ENCODE data around the gene NELFCD. TPM values are rescaled to one million over a fixed set of nuclear protein-coding genes. Genes with fewer than 3 reads are reported as not detected.
A peak's percentile ranks its signal among the peaks of the same experiment; 100 is the strongest.

The NELFCD gene
- total RNA-seq, 4 donors from 2014 or later: 54.2 to 72.9 (median 56.8) TPM

- Histone ChIP-seq H3K27me3 (no peaks in the 10 kb centered on the region), H3K27ac (peak within 1 kb of the TSS; percentile 58 to 93 (median 87)), H3K36me3 (peaks cover 0 to 15% (median 0%) of the 10 kb centered on the region in 3 donors), H3K4me3 (peak within 1 kb of the TSS; percentile 68 to 100 (median 93)), H3K4me1 (peaks cover 2 to 47% (median 16%) of the 10 kb centered on the region in 4 donors), H3K9me3 (no peaks in the 10 kb centered on the region)
- TF ChIP-seq CTCF (IDR thresholded peaks at IDR 0.05) (no peak), EP300 (IDR thresholded peaks at IDR 0.05) (peak in 1 of 2 donors; percentile 51)
- 1 to 10% methylated on average over 18 to 32 of the region's 50 CpGs for WGBS, 2 donors
- DNase-seq (ENCODE audit: low spot score in 2 of 2): peak in 1 of 2 donors; percentile 7
These were observed 61.2 kb downstream of the NELFCD start, which contains the start of gene PRELID3B for GRCh38 chr20:59042151-59042795. TSS of gene PRELID3B (minus strand) at chr20:59042786. CDS start at chr20:59042730, 56 bp downstream.

- TF ChIP-seq POLR2A (IDR thresholded peaks at IDR 0.05): peak in 1 of 2 donors; percentile 50
- peak in 1 of 2 donors; percentile 14 for TF ChIP-seq EP300 (IDR thresholded peaks at IDR 0.05)
- TF ChIP-seq CTCF (IDR thresholded peaks at IDR 0.05): peak in 3 of 5 experiments; percentile 25 to 52 (median 32)
- DNase-seq (ENCODE audit: low spot score in 2 of 2): peak; percentile 76 to 77
- no peaks in the 10 kb centered on the region for H3K9me3 ChIP-seq
- H3K27me3 ChIP-seq: no peaks in the 10 kb centered on the region
- peaks cover 0 to 7% (median 0%) of the 10 kb centered on the region in 3 donors for H3K36me3 ChIP-seq
- 24 to 53% methylated on average over 20 to 44 of the region's 66 CpGs for WGBS, 2 donors
- H3K27ac ChIP-seq: peak overlapping the region; percentile 58 to 93 (median 87)
- peak overlapping the region; percentile 68 to 100 (median 93) for H3K4me3 ChIP-seq
- peaks cover 2 to 49% (median 16%) of the 10 kb centered on the region in 4 donors for H3K4me1 ChIP-seq
These were observed 62.0 kb downstream of the NELFCD start for GRCh38 chr20:59042796-59043631.

GRCh38 chr20:59043698-59044097 lies 62.6 kb downstream of the NELFCD start:
- no peak for TF ChIP-seq EP300 (IDR thresholded peaks at IDR 0.05)
- TF ChIP-seq POLR2A (IDR thresholded peaks at IDR 0.05): no peak
- TF ChIP-seq CTCF (IDR thresholded peaks at IDR 0.05): no peak
- WGBS, 2 donors: 64 to 66% methylated on average over 3 of the region's 3 CpGs
- H3K27me3 ChIP-seq: no peaks in the 10 kb centered on the region
- peaks cover 2 to 49% (median 16%) of the 10 kb centered on the region in 4 donors for H3K4me1 ChIP-seq
- no peaks in the 10 kb centered on the region for H3K9me3 ChIP-seq
- H3K36me3 ChIP-seq: peaks cover 0 to 3% (median 0%) of the 10 kb centered on the region in 3 donors
- no peak for DNase-seq (ENCODE audit: low spot score in 2 of 2)
- H3K4me3 ChIP-seq: no peak overlapping the region
- peak overlapping the region in 3 of 4 donors; percentile 85 to 93 (median 89) for H3K27ac ChIP-seq

- no peak overlapping the region for H3K4me3 ChIP-seq
- TF ChIP-seq EP300 (IDR thresholded peaks at IDR 0.05): no peak
- no peak for TF ChIP-seq POLR2A (IDR thresholded peaks at IDR 0.05)
- TF ChIP-seq CTCF (IDR thresholded peaks at IDR 0.05): no peak
- WGBS, 2 donors: 94% methylated on average over 3 of the region's 3 CpGs
- peaks cover 2 to 43% (median 16%) of the 10 kb centered on the region in 4 donors for H3K4me1 ChIP-seq
- H3K27me3 ChIP-seq: no peaks in the 10 kb centered on the region
- no peaks in the 10 kb centered on the region for H3K9me3 ChIP-seq
- peak overlapping the region in 1 of 4 donors; percentile 34 for H3K27ac ChIP-seq
- peaks cover 0 to 3% (median 0%) of the 10 kb centered on the region in 3 donors for H3K36me3 ChIP-seq
- no peak for DNase-seq (ENCODE audit: low spot score in 2 of 2)
These were observed 63.2 kb downstream of the NELFCD start for GRCh38 chr20:59044295-59044694.

Other genes with a start within 250 kb of the NELFCD start
- under 1 TPM in 2 of 4 donors, not detected in 2; 0.42 to 0.59 TPM for gene GNAS-AS1, start 130.4 kb upstream of the NELFCD start, total RNA-seq
- 100 to 1,000 TPM; 484 to 621 (median 524) TPM for gene GNAS, start 128.5 kb upstream of the NELFCD start, total RNA-seq
- gene CTSZ, start 26.0 kb downstream of the NELFCD start, total RNA-seq: 100 to 1,000 TPM in 2 of 4 donors, 10 to 100 TPM in 2; 83.5 to 145 (median 105) TPM
- gene TUBB1, start 38.2 kb downstream of the NELFCD start, total RNA-seq: under 1 TPM in 3 of 4 donors, not detected in 1; 0.21 to 0.60 (median 0.59) TPM
- 10 to 100 TPM; 15.1 to 35.2 (median 27.7) TPM for gene ATP5F1E, start 51.1 kb downstream of the NELFCD start, total RNA-seq
- gene PRELID3B, start 61.5 kb downstream of the NELFCD start, total RNA-seq: 10 to 100 TPM; 19.2 to 34.5 (median 23.1) TPM
- gene ZNF831, start 182.6 kb downstream of the NELFCD start, total RNA-seq: 1 to 10 TPM in 1 of 4 donors, under 1 TPM in 3; under 0.01 to 1.8 (median 0.87) TPM

All from tibial nerve (tissue), 4 donors.